B cell (primary cell): Measurements from ENCODE around the gene DAB1.

ENCODE experiments used
- EZH2 ChIP-seq: IDR thresholded peaks from 2 replicates; pipeline ENCODE4 v1.6.1; 2012; ENCODE audit warnings: borderline replicate concordance, low read depth, mild to moderate bottlenecking, moderate library complexity, low read length; ENCODE audit not compliant: insufficient read depth, poor library complexity, severe bottlenecking
- TF ChIP-seq, protein P1 (sequence below): fragments of 200-600 bp; IDR thresholded peaks from one replicate; pipeline ENCODE4 v1.8.0; 2022; ENCODE audit warnings: antibody characterized with exemption, mild to moderate bottlenecking

DNA sequence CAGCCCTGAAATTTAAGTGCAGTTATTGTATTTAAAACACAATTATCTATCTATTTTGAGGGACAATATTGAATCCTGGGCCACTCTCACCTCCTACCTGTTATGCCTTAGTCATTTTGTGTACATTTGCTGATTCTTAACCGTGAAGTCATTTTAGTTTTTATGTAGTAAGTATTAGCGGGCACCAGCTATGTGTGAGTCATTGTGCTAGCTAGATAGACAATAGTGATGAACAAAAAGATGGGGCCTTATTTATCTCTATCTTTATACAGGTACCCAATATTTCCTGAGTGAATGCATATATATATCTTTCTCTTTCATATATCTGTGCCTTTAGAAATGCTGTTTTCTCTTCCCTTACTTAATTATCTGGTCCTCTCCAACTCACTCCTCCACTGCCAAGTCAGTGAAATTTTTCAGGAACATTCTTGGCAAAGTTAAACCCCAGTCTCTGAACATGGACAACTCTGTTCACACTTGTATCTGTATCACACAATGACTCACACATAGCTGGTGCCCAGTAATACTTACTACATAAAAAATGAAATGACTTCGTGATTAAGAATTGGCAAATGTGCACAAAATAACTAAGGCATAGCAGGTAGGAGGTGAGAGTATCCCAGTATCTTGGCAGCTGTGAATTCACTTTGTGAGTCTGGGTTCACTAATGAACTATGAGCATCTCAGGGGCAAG, 292.0 kb downstream of the DAB1 start:
- TF ChIP-seq, protein P1, sequence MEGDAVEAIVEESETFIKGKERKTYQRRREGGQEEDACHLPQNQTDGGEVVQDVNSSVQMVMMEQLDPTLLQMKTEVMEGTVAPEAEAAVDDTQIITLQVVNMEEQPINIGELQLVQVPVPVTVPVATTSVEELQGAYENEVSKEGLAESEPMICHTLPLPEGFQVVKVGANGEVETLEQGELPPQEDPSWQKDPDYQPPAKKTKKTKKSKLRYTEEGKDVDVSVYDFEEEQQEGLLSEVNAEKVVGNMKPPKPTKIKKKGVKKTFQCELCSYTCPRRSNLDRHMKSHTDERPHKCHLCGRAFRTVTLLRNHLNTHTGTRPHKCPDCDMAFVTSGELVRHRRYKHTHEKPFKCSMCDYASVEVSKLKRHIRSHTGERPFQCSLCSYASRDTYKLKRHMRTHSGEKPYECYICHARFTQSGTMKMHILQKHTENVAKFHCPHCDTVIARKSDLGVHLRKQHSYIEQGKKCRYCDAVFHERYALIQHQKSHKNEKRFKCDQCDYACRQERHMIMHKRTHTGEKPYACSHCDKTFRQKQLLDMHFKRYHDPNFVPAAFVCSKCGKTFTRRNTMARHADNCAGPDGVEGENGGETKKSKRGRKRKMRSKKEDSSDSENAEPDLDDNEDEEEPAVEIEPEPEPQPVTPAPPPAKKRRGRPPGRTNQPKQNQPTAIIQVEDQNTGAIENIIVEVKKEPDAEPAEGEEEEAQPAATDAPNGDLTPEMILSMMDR = no peak
- TF ChIP-seq EZH2 = no peak
